H1 (cell line): ENCODE results near the gene ZNF516.

ENCODE experiments used
- CEBPB ChIP-seq: IDR thresholded peaks from 2 replicates; pipeline ENCODE4 v1.6.1; 2012; ENCODE audit warnings: low read depth, low read length
- CHD2 ChIP-seq: IDR thresholded peaks from 2 replicates; pipeline ENCODE4 v1.6.1; 2012; ENCODE audit warnings: low read length, improper control_type of control experiment
- CHD7 ChIP-seq: fragments of 300-600 bp; sonication (generic); IDR thresholded peaks from 2 replicates; pipeline ENCODE4 v1.7.1; 2012; ENCODE audit warnings: low read length, moderate library complexity, mild to moderate bottlenecking, inconsistent platforms; ENCODE audit not compliant: insufficient replicate concordance
- CTCF ChIP-seq, 3 experiments: IDR thresholded peaks; 1 replicate in 2 of 3; 2 replicates in 1 of 3; pipeline versions ENCODE4 v1.5.1 to v1.6.1; 2011; ENCODE audit warnings: low read length in 3 of 3, mild to moderate bottlenecking in 3 of 3, inconsistent platforms in 2 of 3, low read depth in 1 of 3, moderate library complexity in 1 of 3; ENCODE audit not compliant: insufficient read depth in 1 of 3; ENCODE audit errors: control extremely low read depth in 1 of 3
- EZH2 ChIP-seq: fragments of 200-600 bp; sonication (generic); IDR thresholded peaks from 2 replicates; pipeline ENCODE4 v1.7.1; 2012; ENCODE audit warnings: low read depth, mild to moderate bottlenecking, moderate library complexity, low read length, inconsistent platforms; ENCODE audit not compliant: severe bottlenecking
- JUND ChIP-seq: IDR thresholded peaks from 2 replicates; pipeline ENCODE4 v1.6.1; 2011; ENCODE audit warnings: mild to moderate bottlenecking, improper control_type of control experiment, low read length
- MAFK ChIP-seq: IDR thresholded peaks from 2 replicates; pipeline ENCODE4 v1.6.1; 2012; ENCODE audit warnings: low read depth, mild to moderate bottlenecking, improper control_type of control experiment, low read length
- RBBP5 ChIP-seq: IDR thresholded peaks from 2 replicates; pipeline ENCODE4 v1.7.1; 2012; ENCODE audit warnings: low read depth, mild to moderate bottlenecking, inconsistent platforms, low read length, moderate library complexity, borderline replicate concordance
- RNF2 ChIP-seq: fragments of 200-900, 300-1000 bp; sonication (generic); IDR thresholded peaks from 2 replicates; pipeline ENCODE4 v1.7.1; 2016; ENCODE audit warnings: borderline replicate concordance, low read depth, mild to moderate bottlenecking, antibody characterized with exemption, low read length; ENCODE audit not compliant: poor library complexity, severe bottlenecking; ENCODE audit errors: missing control alignments
- RXRA ChIP-seq: IDR thresholded peaks from 2 replicates; pipeline ENCODE4 v1.6.1; 2011; ENCODE audit warnings: low read depth, mild to moderate bottlenecking, low read length, moderate library complexity; ENCODE audit not compliant: insufficient read depth
- SP2 ChIP-seq: IDR thresholded peaks from 2 replicates; pipeline ENCODE4 v1.6.1; 2012; ENCODE audit warnings: mild to moderate bottlenecking, low read length, inconsistent platforms
- SP4 ChIP-seq: IDR thresholded peaks from 2 replicates; pipeline ENCODE4 v1.6.1; 2012; ENCODE audit warnings: low read length, inconsistent platforms
- TAF1 ChIP-seq: IDR thresholded peaks from 2 replicates; pipeline ENCODE4 v1.6.1; 2011; ENCODE audit warnings: mild to moderate bottlenecking, low read depth, low read length
- YY1 ChIP-seq: IDR thresholded peaks from 2 replicates; pipeline ENCODE4 v1.6.1; 2011; ENCODE audit warnings: low read depth, mild to moderate bottlenecking, low read length

GRCh38 chr18:76484749-76485387, 10.2 kb downstream of the ZNF516 start:
- TF ChIP-seq CTCF (IDR thresholded peaks at IDR 0.05; ENCODE audit: control extremely low read depth in 1 of 3, insufficient read depth in 1 of 3, low read depth in 1 of 3, low read length in 3 of 3) (no peak), RXRA (no peak), YY1 (no peak), CHD7 (no peak), TAF1 (no peak), MAFK (no peak), RBBP5 (no peak), SP4 (no peak), EZH2 (no peak), JUND (no peak), CEBPB (no peak), CHD2 (no peak), RNF2 (no peak), SP2 (no peak)
